ENCODE data around the gene GLT6D1.
"Not testable (repeated sequence)": the region's sequence is repeated elsewhere in the genome, so short reads cannot be mapped to it uniquely, and the experiment has no call there.

The GLT6D1 gene, protein sequence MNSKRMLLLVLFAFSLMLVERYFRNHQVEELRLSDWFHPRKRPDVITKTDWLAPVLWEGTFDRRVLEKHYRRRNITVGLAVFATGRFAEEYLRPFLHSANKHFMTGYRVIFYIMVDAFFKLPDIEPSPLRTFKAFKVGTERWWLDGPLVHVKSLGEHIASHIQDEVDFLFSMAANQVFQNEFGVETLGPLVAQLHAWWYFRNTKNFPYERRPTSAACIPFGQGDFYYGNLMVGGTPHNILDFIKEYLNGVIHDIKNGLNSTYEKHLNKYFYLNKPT

DNA sequence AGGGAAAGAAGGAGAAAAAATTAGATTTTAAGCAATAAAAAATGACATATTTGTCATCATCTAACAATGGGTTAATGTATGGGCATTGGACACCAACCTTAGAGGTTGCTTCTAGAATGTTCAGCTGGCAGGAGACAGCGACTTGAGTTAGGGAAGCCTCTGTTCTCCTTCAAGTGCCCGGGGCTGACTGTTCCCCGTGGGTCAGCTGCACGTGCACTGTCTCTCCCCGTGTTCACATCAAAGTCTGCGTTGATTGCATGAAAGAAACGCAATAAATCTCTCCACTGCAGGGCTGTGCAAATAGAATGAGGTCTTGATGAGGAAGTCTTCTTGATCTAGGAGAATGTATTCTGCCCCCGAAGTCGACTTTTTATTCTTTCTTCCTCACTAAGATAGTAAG lies at the start of gene GLT6D1:
TSS of gene GLT6D1 (minus strand) at position 345 of the 400 bp plus-strand sequence. CDS start 353 bp downstream, outside the sequence.
- no peak for DNase-seq

DNA sequence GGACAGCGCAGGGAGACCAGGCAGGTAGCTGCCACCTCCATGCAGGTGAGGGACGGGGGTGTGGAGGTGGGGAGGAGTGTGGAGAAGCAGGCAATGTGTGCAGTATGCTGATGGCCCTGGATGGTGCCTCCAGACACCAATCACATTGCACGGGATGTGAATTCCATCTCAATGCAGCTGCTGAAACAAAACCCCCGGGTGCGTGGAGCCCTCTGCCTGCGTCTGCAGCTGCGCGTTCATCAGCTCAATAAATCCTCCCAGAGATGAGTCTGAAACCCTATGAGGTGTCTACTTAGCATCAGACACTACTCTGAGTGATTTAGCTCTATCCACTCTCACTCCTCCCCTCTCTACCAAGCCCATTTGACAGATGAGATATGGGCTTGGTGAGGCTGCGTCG lies 49.7 kb upstream of the GLT6D1 start:
- DNase-seq, result no peak

DNA sequence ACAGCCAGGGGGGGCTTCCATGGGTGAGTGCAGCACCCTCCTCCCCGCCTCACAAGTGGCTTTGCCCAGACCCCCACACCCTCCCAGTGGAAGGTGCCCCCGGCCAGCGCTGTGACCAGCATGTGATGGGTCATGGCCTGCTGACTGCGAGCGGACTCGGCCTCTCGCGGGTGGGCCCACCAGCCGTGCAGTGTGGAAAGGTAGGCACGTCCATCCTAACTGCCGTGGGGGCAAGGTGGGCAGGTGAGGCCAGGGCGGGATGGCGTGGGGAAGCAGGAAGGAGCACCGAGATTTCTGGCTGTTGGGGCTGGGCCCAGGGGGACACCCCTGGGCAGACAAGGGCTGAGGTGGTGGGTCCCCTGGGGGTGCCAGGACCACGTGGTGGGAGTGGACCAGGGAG lies 47.9 kb upstream of the GLT6D1 start:
- DNase-seq, result no peak

DNA sequence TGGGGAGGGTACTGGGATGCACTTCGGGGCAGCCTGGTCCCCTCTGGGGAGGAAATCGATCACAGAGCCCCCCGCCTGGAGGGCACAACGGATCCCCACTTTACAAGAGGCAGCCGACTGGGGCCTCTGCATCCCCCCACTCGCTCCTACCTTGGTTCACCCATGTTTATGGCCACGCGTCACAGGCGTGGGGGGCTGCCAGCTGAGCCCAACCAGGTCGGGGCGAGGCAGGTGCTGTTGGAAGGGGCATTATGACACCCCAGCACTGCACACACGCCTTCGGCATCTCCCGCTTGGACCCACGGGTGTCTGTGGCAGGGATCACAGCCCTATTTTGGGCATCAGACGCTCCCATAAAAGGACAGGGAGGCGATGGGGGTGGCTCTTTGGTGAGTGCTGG lies 45.4 kb upstream of the GLT6D1 start:
- DNase-seq, result no peak

DNA sequence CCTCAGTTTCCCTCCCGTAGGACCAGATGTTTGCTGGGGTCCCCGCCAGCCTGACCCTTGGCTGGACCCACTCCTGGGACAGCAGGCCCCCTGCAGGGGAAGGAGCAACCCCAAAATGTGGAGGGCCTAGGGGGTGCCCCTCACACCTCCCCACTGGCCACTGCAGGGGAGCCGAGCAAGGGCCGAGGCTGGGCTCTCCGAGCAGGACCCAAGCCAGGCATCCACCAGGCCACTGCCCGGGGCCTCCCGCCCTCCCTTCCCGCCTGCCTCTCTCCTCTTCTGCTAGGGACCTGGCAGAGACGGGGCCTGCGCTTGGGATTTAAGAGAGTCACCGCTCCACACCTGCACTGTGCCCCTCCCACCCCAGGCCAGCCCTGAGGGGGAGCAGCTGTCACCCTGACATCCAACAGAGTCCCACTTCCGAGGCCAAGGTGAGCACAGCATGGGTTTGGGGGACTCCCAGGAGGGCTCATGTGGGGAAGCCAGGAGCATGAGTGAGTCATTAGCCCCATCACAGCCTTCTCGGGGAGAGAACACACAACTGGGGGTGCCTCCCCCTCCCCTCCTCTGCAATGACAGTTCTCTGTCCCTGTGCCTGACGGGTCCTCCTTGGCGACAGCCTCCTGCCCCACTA lies 44.2 kb upstream of the GLT6D1 start:
- no peak for DNase-seq

DNA sequence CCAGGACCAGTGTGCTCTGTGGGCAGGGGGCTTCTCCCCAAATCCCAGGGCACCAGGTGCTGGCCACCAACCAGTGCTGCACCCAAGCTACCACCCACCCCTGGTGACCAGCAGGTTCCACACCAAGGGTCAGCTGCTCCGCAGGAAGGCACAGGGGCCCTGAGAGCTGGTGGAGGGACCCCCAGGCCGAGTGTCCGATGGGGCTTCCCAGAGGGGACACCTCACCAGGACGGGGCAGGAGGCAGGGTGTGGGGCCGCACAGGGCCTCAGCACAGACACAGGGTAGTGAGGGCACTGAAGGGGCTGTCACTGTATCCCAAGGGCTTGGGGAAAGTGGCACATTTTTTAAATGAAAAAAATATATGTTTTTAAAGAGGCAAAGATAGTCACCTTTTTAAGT lies 41.8 kb upstream of the GLT6D1 start:
- no peak for DNase-seq

DNA sequence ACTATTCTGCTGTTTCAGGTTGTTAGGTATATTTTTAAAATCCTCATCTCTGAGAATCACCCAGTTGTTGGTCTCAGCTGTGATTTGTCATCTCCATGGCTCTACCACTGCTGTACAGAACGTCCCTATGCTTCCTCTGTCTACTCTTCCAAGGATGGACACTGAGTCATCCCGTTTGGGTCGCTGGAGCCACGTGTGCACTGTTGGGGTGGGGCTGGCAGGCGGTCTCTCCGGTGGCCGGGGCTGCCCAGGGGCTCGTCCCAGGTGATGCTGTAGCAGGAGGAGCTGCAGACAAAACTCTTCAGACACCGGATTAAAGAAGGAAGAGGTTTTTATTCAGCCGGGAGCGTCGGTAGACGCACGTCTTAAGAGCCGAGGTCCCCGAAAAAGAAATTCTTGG lies 40.7 kb upstream of the GLT6D1 start:
- no peak for DNase-seq

DNA sequence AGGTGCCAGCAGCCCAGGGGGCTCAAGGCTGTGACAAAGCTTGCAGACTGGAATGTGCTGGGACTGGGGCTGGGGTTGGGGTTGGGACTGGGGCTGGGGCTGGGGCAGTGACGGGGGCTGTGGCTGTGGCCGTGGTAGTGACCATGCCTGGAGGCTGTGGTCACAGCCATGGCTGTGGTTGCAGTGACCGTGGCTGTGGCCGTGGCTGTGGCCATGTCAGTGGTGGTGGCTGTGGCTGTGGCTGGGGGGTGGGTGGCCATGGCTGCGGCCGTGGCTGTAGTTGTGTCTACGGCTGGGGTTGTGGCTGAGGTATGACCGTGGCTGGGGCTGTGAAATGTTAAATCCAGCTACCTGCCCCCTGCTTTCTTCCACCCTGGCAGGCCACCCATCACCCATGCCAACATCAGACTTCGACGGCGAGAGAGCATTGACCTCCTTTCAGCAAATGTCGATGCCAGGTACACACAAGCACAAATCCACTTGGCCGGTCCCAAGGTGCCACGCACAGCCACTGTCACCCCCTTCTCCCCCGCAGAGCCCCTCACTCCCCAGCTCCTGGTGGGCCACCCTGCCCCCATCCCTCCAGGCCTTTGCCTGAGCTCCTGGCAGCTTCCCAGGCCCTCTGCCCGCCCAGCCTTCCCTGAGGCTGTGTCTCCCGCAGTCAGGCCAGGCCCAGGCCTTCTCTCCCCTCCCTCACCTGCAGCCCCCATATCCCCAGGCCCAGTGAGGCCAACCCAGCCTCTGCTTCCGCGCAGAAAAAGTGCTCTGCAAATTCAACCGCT lies 39.1 kb upstream of the GLT6D1 start:
- DNase-seq, result no peak

DNA sequence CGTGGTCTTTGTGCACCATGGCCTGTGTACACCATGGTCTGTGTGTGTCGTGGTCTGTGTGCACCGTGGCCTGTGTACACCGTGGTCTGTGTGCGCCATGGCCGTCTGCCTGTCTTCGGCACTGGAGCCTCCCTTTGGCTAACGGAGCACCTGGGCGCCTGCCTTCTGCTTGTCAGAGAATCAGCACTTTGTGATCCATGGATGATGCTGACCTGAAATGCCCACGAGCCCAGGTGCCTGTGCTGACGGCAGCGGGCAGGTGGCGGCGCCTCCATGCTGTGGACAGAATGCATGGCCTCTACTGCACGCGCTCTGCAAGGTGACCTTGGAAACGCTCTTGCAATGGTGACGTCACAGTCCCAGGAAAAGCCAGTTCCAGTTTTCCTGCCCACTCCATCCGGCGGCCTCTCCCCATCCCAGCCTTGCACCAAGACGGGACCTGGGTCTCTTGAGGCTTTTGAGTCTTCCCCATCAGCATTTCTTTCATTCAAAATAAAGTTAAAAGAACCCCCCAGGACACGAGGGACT lies 38.4 kb upstream of the GLT6D1 start:
- no peak for DNase-seq

DNA sequence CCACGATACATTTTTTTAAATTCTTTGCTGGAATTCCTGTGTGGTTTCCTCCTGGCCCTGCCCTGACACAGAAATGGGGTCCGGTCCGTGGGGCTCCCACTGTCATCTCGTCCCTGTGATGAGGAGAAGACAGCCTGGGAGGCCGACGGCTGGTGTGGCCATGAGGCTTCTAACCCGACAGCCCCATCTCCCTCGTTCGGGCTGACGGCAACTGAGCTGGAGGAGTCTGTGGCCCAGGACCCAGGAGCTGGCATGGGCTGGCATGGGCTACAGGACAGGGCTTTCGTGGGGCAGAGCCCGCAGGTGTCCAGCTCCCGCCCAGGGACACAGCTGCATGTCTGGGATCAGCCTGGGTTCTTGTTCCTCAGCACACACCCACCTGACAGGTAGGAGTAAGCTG lies 37.6 kb upstream of the GLT6D1 start:
- no peak for DNase-seq

DNA sequence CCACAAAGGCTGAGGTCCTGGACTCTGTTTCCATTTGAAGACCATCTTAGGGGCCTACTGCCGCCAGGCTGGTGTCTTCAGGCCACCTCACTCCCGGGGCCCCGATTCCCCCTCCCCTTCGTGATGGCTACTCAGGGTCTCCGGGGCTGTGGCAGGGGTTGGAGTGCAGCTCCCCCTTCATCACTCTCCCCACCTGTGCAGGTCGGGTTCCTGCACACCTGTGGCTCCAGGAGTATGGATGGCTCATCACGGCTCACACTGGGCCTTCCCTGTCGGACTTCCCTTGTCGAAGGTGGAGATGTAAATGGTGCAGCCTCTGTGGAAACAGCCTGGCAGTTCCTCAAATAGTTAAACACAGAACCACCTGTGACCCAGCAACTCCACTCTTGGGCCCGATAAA lies 35.6 kb upstream of the GLT6D1 start:
- DNase-seq, result no peak

DNA sequence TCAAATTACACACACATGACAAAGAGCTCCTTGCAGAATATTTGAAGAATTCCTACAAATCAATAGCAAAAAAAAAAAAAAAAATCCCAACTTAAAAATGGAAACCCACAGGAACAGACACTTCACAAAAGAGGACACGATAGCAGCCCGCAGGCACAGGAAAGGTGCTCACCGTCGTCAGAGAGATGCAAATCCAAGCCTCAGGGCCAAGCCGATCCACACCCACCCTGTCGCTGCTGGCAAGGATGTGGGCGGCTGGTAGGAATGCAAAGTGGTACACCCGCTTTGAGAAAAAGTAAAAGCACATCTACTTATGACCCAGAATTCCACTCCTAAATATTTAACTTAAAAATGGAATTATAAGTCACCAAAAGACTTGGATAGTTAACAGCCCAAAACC lies 34.6 kb upstream of the GLT6D1 start:
- no peak for DNase-seq

DNA sequence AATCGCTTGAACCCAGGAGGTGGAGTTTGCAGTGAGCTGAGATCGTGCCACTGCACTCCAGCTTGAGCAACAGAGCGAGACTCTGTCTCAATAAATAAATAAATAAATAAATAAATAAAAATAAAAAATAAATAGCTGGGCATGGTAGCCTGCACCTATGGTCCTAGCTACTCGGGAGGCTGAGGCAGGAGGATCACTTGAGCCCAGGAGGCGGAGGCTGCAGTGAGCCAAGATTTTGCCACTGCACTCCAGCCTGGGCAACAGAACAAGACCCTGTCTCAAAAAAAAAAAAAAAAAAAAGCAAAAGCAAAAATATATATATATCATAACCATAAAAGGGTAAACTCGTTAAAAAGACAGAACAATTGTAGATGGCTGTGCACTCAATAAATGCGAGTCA lies 33.4 kb upstream of the GLT6D1 start:
- DNase-seq, result not testable (repeated sequence)

DNA sequence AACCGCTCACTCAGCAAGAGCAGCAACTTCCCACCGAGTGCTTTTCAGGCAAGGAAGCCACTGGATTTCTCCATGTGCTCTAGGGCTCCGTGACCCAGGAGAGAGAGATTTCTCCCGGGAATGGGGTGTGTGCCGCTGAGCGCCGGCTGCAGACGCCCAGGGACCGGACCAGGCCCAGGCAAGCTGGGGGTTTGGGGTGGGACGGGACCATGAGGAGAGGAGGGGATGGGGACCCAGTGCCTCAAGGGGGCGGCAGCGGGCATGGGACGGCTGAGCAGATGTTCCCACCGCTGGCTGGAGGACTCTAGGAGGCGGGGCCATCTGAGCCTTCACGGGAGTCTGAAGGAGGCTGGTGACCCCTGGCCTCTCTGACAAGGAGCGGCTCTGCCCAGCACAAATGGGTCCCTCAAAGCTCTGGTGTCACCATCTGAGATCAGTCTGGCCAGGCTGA lies 32.3 kb upstream of the GLT6D1 start:
- DNase-seq, result no peak

DNA sequence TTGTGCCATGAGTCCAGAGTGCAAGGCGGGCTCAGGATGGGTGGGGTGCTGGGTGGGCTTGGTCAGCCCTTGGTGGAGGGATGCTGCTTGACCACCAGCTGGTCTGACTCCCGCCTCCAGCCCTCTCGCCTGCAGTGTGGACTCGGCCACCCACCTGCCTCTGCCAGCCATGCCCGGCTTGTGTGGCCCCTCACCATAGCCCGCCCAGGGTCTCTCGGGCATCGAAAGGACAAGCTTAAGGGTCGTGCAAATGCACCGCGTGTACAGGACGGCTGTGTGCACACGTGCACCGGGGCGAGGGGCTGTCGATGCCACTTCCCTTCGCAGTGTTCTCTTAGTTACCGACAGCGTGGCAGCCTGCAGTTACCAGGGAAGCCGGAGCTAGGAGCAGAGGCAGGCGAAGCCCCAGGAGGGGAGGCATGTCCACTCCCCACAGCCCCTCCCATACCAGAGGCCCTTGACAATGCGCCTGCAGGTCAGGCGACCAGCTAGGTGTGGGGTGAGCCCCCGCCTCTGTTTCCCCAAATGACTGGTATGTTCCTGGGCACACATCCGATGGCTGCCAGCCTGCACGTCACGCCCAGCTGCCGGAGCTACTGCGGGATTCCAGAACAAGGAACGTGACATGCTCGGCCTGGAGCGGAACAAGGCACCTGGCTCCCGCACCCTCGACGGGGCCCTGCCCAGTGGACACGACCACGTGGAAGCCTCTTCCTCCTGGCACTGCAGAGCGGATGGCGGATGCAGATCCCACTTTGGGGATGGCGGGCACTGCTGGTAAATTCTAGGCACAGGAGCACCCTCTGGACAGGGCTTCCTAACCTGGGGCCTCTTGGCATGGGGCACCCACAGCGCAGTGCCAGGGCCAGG lies 31.6 kb upstream of the GLT6D1 start:
- no peak for DNase-seq

DNA sequence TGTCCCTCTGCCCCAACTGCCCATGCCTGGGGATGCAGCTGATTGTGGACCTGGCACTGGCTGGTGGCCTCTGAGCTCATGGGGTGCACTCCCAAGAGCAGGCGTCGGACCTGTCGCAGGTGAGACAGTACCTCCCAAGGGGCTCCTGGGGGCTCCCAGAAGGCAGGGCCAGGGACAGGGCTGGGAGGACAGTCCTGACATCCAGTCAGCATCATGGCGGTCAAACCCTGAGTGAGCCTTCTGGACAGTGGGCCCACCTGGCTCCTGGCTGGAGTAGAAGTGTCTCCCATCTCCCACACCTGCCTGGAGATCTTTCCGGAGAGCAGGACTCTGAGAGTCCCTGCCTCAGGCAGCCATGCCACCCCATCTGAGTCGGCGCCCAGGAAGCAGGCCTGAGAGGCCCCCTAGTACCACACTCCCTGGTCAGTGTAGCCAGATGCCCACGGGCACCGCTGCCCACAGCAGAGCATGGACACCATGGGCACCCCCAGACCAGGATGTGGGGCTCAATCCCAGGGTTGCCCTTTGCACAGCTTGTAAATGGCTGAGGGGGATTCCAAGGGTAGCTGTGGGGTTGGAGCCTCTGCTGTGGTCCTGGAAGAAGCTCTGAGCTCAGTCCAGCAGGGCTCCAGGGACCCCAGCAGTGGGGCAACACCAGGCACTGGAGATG lies 30.4 kb upstream of the GLT6D1 start:
- DNase-seq, result no peak

DNA sequence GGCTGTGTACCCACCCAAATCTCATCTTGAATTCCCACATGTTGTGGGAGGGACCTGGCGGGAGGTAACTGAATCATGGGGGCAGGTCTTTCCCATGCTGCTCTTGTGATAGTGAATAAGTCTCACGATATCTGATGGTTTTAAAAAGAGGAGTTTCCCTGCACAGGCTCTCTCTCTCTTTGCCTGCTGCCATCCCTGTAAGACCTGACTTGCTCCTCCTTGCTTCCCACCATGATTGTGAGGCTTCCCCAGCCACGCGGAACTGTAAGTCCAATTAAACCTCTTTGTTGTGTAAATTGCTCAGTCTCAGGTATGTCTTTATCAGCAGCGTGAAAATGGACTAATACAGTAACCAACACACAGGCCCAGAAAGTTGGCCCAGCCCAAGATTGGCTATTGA lies 29.7 kb upstream of the GLT6D1 start:
- DNase-seq, result not testable (repeated sequence)

DNA sequence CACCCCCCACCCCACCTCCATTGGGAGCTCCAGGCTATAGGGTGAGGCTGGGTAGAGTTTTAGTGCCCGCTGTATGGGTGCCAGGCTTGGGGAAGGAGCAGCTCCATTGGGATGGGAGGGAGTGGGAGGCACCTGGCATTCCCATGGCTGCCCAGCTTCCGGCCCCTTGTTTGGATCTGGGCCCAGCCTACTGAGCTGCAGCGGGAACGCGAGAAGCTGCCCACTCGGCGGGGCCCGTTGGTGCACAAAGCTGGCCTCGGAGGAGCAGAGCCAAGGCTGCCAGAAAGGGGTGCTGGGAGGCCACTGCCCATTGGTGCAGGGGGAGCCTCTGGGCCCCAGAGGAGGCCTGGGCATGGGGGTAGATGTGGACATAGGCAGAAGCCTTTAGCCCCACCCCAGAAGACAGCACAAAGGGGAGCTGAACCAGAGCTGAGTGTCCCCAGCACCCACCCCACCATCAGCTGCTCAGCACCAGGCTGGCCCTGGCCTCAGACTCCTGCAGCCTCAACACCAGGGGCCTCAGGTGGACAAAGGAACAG lies 28.2 kb upstream of the GLT6D1 start:
- no peak for DNase-seq

DNA sequence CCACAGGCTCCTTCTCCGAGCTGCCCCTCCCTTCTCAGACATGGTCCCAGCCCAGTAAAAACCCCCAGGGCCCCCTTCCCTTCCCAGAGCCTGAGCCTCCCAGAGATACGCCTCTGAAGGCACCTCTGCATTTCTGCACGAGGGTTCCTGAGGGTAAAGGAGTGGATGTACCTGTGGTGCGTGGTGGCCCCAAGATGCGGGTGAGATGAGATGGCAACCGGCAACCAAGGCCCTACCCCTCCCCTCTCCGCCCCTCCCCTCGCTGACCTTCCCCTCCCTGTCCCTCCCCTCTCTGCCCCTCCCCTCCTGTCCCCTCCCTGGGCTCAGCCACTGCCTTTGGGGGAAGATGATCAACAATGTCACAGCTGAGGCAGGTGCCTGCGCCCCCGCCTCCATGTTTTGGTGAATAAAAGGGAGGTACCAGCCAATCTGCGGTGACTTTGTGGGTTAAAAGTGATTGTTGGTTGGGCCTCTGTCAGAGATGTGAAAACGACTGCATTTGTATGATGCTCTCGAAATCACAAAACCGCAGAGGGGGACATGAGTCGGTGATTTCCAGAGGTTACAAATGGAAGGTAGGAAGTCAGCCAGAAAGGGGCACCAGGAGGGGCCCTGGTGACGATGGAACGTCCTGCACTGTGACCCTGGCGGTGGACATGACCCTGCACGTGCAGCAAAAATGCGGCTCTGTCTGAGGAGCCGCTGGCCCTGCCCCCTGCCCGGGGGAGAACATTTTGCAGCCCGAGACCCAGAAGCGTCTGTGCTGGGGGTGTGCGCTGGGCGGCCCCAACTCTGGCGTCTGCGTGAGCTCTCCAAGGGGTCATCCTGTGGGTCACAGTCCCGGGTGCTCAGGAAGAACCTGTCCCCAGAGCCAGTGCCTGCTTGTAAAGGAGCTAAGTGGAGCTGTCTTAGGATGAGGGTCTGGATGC lies 27.5 kb upstream of the GLT6D1 start:
- DNase-seq, result no peak

DNA sequence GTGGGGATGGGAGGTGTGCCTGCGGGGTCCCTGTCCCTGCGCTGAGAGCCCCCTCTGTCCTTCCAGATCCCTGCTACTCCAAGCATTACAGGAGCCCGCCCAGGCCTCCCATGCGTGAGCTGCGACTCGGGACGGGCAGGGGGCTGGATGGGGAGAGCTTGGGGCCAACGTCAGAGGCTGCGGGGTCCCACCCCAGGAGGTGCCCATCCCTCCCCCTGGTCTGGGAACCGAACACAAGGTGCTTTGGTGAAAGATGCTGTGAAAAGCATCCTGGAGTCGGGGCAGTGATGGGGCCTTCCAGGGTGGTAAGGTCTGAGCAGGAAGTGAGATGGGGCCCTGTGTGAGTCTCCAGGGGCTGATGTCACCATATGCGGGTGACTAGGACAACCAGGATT lies 26.5 kb upstream of the GLT6D1 start:
- DNase-seq, result no peak
